Endothelial cell of umbilical vein (primary cell): Measurements from ENCODE around the gene PGAM2.

Experiments
- EZH2 ChIP-seq: IDR thresholded peaks from 2 replicates; pipeline ENCODE4 v1.6.1; 2012; ENCODE audit warnings: borderline replicate concordance, low read depth, mild to moderate bottlenecking, moderate library complexity, low read length, inconsistent platforms; ENCODE audit not compliant: severe bottlenecking
- POLR2A ChIP-seq: IDR thresholded peaks from 2 replicates; pipeline ENCODE4 v1.6.1; 2012; ENCODE audit warnings: low read depth, mild to moderate bottlenecking, control low read depth, low read length
- POLR2AphosphoS5 ChIP-seq: IDR thresholded peaks from 2 replicates; pipeline ENCODE4 v1.6.1; 2012; ENCODE audit warnings: low read depth, mild to moderate bottlenecking, control low read depth, low read length, moderate library complexity; ENCODE audit not compliant: insufficient read depth
- TF ChIP-seq, protein P1 (sequence below), 2 donors: IDR thresholded peaks; 1 replicate in 1 of 2; 2 replicates in 1 of 2; pipeline ENCODE4 v1.5.1; 2011; ENCODE audit warnings: low read length in 2 of 2, mild to moderate bottlenecking in 2 of 2, moderate library complexity in 2 of 2, control low read depth in 1 of 2, inconsistent platforms in 1 of 2, low read depth in 1 of 2; ENCODE audit not compliant: insufficient read depth in 1 of 2; ENCODE audit errors: extremely low read depth in 1 of 2
- TF ChIP-seq, protein P2 (sequence below): IDR thresholded peaks from 2 replicates; pipeline ENCODE4 v1.6.1; 2011; ENCODE audit not compliant: insufficient read depth, insufficient read length

DNA sequence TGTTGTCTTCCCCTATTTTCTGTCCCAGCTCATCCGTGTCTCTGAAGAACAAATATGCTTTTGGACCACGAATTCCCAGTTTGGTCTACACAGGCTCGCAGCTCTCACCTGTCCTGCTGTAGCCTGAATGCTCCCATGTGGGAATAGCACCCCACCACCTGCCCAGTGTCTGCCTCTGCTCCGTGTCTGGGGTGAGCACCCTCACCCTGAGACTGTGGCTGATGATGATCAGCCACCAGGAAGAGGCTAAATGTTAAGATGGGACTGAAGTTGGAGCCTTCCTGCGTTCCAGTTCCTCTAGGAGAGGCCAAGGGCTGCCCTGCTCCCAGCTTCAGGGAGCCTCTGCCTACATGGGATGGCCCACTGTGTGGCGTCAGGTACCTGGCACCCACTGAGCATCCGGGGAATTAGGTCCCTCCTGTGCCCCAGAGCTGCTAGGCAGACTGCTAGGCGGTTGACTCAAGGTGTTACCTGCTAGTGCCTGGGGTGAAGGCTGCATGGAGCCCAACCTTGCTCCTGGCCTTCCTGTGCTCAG lies 3.7 kb downstream of the PGAM2 start:
- no peak for TF ChIP-seq EZH2
- TF ChIP-seq POLR2AphosphoS5: no peak
- TF ChIP-seq, protein P1, sequence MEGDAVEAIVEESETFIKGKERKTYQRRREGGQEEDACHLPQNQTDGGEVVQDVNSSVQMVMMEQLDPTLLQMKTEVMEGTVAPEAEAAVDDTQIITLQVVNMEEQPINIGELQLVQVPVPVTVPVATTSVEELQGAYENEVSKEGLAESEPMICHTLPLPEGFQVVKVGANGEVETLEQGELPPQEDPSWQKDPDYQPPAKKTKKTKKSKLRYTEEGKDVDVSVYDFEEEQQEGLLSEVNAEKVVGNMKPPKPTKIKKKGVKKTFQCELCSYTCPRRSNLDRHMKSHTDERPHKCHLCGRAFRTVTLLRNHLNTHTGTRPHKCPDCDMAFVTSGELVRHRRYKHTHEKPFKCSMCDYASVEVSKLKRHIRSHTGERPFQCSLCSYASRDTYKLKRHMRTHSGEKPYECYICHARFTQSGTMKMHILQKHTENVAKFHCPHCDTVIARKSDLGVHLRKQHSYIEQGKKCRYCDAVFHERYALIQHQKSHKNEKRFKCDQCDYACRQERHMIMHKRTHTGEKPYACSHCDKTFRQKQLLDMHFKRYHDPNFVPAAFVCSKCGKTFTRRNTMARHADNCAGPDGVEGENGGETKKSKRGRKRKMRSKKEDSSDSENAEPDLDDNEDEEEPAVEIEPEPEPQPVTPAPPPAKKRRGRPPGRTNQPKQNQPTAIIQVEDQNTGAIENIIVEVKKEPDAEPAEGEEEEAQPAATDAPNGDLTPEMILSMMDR (IDR thresholded peaks at IDR 0.05; ENCODE audit: extremely low read depth in 1 of 2, insufficient read depth in 1 of 2, low read depth in 1 of 2, low read length in 2 of 2): no peak
- TF ChIP-seq POLR2A: no peak
- TF ChIP-seq, protein P2, sequence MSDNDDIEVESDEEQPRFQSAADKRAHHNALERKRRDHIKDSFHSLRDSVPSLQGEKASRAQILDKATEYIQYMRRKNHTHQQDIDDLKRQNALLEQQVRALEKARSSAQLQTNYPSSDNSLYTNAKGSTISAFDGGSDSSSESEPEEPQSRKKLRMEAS: no peak
